ENCODE measurements around the gene FAM234B.
A peak's percentile ranks its signal among the peaks of the same experiment; 100 is the strongest.
"Not testable (repeated sequence)": the region's sequence is repeated elsewhere in the genome, so short reads cannot be mapped to it uniquely, and the experiment has no call there.

The FAM234B gene

GRCh38 chr12:13023811-13024530 lies 20.2 kb upstream of the FAM234B start:
- peak in 1 of 2 donors; percentile 20 for DNase-seq

- DNase-seq, result no peak
These were observed 19.7 kb upstream of the FAM234B start for GRCh38 chr12:13024531-13024916.

GRCh38 chr12:13026286-13026685 lies 17.9 kb upstream of the FAM234B start:
- no peak for DNase-seq

GRCh38 chr12:13027032-13027431 lies 17.1 kb upstream of the FAM234B start:
- DNase-seq, result no peak

- no peak for DNase-seq
These were observed 16.7 kb upstream of the FAM234B start for GRCh38 chr12:13027508-13027907.

GRCh38 chr12:13028825-13029570 lies 15.2 kb upstream of the FAM234B start:
- no peak for DNase-seq

- no peak for DNase-seq
These were observed 13.5 kb upstream of the FAM234B start for GRCh38 chr12:13030541-13031291.

GRCh38 chr12:13032164-13032563 lies 12.0 kb upstream of the FAM234B start:
- DNase-seq, result no peak

GRCh38 chr12:13033476-13033875 lies 10.7 kb upstream of the FAM234B start:
- no peak for DNase-seq

- not testable (repeated sequence) for DNase-seq
These were observed 8.8 kb upstream of the FAM234B start for GRCh38 chr12:13035335-13035734.

GRCh38 chr12:13036881-13037280 lies 7.3 kb upstream of the FAM234B start:
- no peak for DNase-seq

- no peak for DNase-seq
These were observed 5.6 kb upstream of the FAM234B start for GRCh38 chr12:13038491-13039161.

- DNase-seq, result no peak
These were observed 4.7 kb upstream of the FAM234B start for GRCh38 chr12:13039328-13039956.

GRCh38 chr12:13041224-13041623 lies 3.0 kb upstream of the FAM234B start:
- no peak for DNase-seq

GRCh38 chr12:13042666-13043230 lies 1.4 kb upstream of the FAM234B start:
- no peak for DNase-seq

GRCh38 chr12:13044906-13045299 lies 722 bp downstream of the FAM234B start:
- DNase-seq, result peak in 1 of 2 donors; percentile 7

- DNase-seq, result no peak
These were observed 1.6 kb downstream of the FAM234B start for GRCh38 chr12:13045816-13046215.

- no peak for DNase-seq
These were observed 2.8 kb downstream of the FAM234B start for GRCh38 chr12:13046964-13047363.

- DNase-seq, result no peak
These were observed 5.6 kb downstream of the FAM234B start for GRCh38 chr12:13049816-13050215.

- DNase-seq, result no peak
These were observed 8.2 kb downstream of the FAM234B start for GRCh38 chr12:13052421-13052820.

GRCh38 chr12:13053617-13054016 lies 9.4 kb downstream of the FAM234B start:
- DNase-seq, result not testable (repeated sequence)

- DNase-seq, result peak in 1 of 2 donors; percentile 3
These were observed 16.4 kb downstream of the FAM234B start for GRCh38 chr12:13060581-13060980.
